HepG2 (cell line): Measurements from ENCODE around the gene HSF2BP. TPM values are rescaled to one million over a fixed set of nuclear protein-coding genes. Genes with fewer than 3 reads are reported as not detected.

Experiments used
- ATAC-seq: fragments of 200-7000 bp; cut with Tn5 transposase; 3 replicates; pipeline ENCODE4 v1.9.1; 2020; ENCODE audit warnings: mild to moderate bottlenecking, moderate library complexity
- BruUV-seq: library from RNA; stranded (reverse); fragments of 400-500 nt; replicated peaks from 2 replicates; lab custom pipeline; 2021; lab: Mats Ljungman, UMichigan
- CTCF ChIA-PET: fragments of 300-600 bp; formaldehyde crosslinking; extraction: SDS; loops from one replicate; lab custom pipeline; 2021; ENCODE audit warnings: low total read pairs, inconsistent platforms, low intra/inter-chr PET ratio; lab: Yijun Ruan, JAX
- POLR2A ChIA-PET: fragments of 350-600 bp; sonication (Branson Sonifier 250); formaldehyde crosslinking; loops from one replicate; lab custom pipeline; 2020; ENCODE audit warnings: antibody characterized with exemption, inconsistent platforms; lab: Yijun Ruan, JAX
- DNase-seq: peaks from one replicate; pipeline ENCODE4 v3.0.0-alpha.2; 2015; ENCODE audit warnings: low spot score
- FAIRE-seq: peaks from 3 replicates; lab custom pipeline; 2011; peaks lifted over from hg19 to GRCh38; lab: Jason Lieb, UNC
- H2AFZ ChIP-seq: one replicate; pipeline ENCODE4 v1.6.1; 2011; ENCODE audit warnings: low read length, inconsistent platforms
- H3K27ac ChIP-seq: fragments of 300-600 bp; 3 replicates; pipeline ENCODE4 v1.8.0; 2011; ENCODE audit warnings: mixed run types, mild to moderate bottlenecking, mixed read lengths, low read length, inconsistent platforms; ENCODE audit not compliant: insufficient read depth; ENCODE audit errors: extremely low read length
- H3K27me3 ChIP-seq, 2 experiments: fragments of 200-600 bp in 1 of 2; 2 replicates in 1 of 2; 3 replicates in 1 of 2; pipeline versions ENCODE4 v1.6.0 to v1.8.0; 2011; ENCODE audit warnings: low read length in 2 of 2, mild to moderate bottlenecking in 2 of 2, moderate library complexity in 2 of 2, inconsistent platforms in 1 of 2; ENCODE audit not compliant: insufficient read depth in 2 of 2, control insufficient read depth in 1 of 2
- H3K36me3 ChIP-seq, 2 experiments: fragments of 200-600 bp in 1 of 2; replicated peaks in 1 of 2; 2 replicates in 1 of 2; 3 replicates in 1 of 2; pipeline versions ENCODE4 v1.5.1 to v1.8.0; 2011; ENCODE audit warnings: low read length in 2 of 2, inconsistent platforms in 1 of 2; ENCODE audit not compliant: insufficient read depth in 2 of 2, control insufficient read depth in 1 of 2
- H3K4me1 ChIP-seq: 2 replicates; pipeline ENCODE4 v1.5.1; 2012; ENCODE audit warnings: low read length, inconsistent platforms; ENCODE audit not compliant: insufficient read depth
- H3K4me2 ChIP-seq: 2 replicates; pipeline ENCODE4 v1.6.0; 2011; ENCODE audit warnings: low read depth, low read length, inconsistent platforms
- H3K4me3 ChIP-seq, 3 experiments: fragments of 200-600 bp in 1 of 3; sonication (generic), shearing (Covaris generic) in 1 of 3; replicated peaks in 1 of 3; 2 replicates each; pipeline ENCODE4 v1.5.1; 2011 to 2016; ENCODE audit warnings: low read length in 3 of 3, inconsistent platforms in 2 of 3, low read depth in 2 of 3, mild to moderate bottlenecking in 2 of 3, control low read depth in 1 of 3, mixed read lengths in 1 of 3; ENCODE audit not compliant: insufficient read depth in 1 of 3
- H3K79me2 ChIP-seq: one replicate; pipeline ENCODE4 v1.6.1; 2011; ENCODE audit warnings: low read length, inconsistent platforms; ENCODE audit not compliant: insufficient read depth
- H3K9ac ChIP-seq: 2 replicates; pipeline ENCODE4 v1.6.0; 2011; ENCODE audit warnings: mild to moderate bottlenecking, low read depth, low read length, inconsistent platforms; ENCODE audit not compliant: insufficient read depth
- H3K9me3 ChIP-seq: 2 replicates; pipeline ENCODE4 v1.5.1; 2012; ENCODE audit warnings: mild to moderate bottlenecking, low read length
- H4K20me1 ChIP-seq: 2 replicates; pipeline ENCODE4 v1.6.0; 2011; ENCODE audit warnings: inconsistent platforms, mild to moderate bottlenecking, low read length, moderate library complexity; ENCODE audit not compliant: insufficient read depth
- AGO2 ChIP-seq: fragments of 200-400 bp; formaldehyde crosslinking; optimal IDR thresholded peaks from 2 replicates; pipeline ENCODE3; 2017; ENCODE audit warnings: mild to moderate bottlenecking, low read depth, low read length, moderate library complexity
- CREBL2 ChIP-seq: sonication (generic); formaldehyde crosslinking; IDR thresholded peaks from 2 replicates; pipeline ENCODE4 v1.8.1; 2023; ENCODE audit warnings: missing genetic modification reagents, mild to moderate bottlenecking, borderline replicate concordance
- FOXC1 ChIP-seq: sonication (generic); formaldehyde crosslinking; IDR thresholded peaks from 2 replicates; pipeline ENCODE4 v1.8.0; 2022; ENCODE audit warnings: mild to moderate bottlenecking, missing genetic modification reagents, borderline replicate concordance
- HOXA5 ChIP-seq: sonication (generic); formaldehyde crosslinking; IDR thresholded peaks from 2 replicates; pipeline ENCODE4 v1.4.0; 2020; ENCODE audit warnings: missing genetic modification reagents
- MBNL3 ChIP-seq: fragments of 250-450 bp; sonication (Bioruptor Pico); conservative IDR thresholded peaks from 2 replicates; pipeline ENCODE4 v1.8.0; 2022; ENCODE audit warnings: mild to moderate bottlenecking, inconsistent platforms
- WIZ ChIP-seq: sonication (generic); formaldehyde crosslinking; IDR thresholded peaks from 2 replicates; pipeline ENCODE4 v1.5.1; 2020; ENCODE audit warnings: mild to moderate bottlenecking, missing genetic modification reagents
- ZNF615 ChIP-seq: sonication (generic); formaldehyde crosslinking; IDR thresholded peaks from 2 replicates; pipeline ENCODE4 v1.5.0; 2020; ENCODE audit warnings: mild to moderate bottlenecking, missing genetic modification reagents, borderline replicate concordance
- WGBS: methylation state at CpG from one replicate; pipeline ENCODE4 v1.1.6; 2017; ENCODE audit warnings: low lambda C conversion rate; 5-methylcytosine and 5-hydroxymethylcytosine counted together
- in situ Hi-C: cut with HindIII; loops from 2 replicates; pipeline ENCODE4 v1.10.0; 2017; ENCODE audit warnings: low pct_unique_long_range_greater_than_20kb; ENCODE audit not compliant: extremely low pct_ligation_motif_present
- intact Hi-C: fragments of 100-400 bp; cut with micrococcal nuclease; formaldehyde crosslinking; loops from one replicate; pipeline ENCODE4 v1.10.0; 2022; ENCODE audit not compliant: unreplicated experiment
- polyA plus RNA-seq, 8 experiments: library from polyadenylated mRNA; depleted of rRNA in 3 of 8; stranded (reverse) in 7 of 8; unstranded in 1 of 8; fragments of >200 nt; fragmentation: Illumina TruSeq in 4 of 8; extraction: Trizol in 4 of 8; gene quantifications; 2 replicates each; pipeline versions ENCODE4 v1.2.1 to v1.2.3, GENCODE V29; 2011 to 2016; ENCODE audit warnings: low read depth in 4 of 8, missing spikeins in 1 of 8, mixed read lengths in 1 of 8; ENCODE audit not compliant: insufficient read depth in 1 of 8
- total RNA-seq, 5 experiments: library from RNA; depleted of rRNA; stranded (reverse); fragments of >200 nt; fragmentation: Illumina TruSeq; extraction: Trizol; gene quantifications; 2 replicates each; pipeline ENCODE4 v1.2.3, GENCODE V29; 2016; ENCODE audit warnings: low read depth in 1 of 5
- TF ChIP-seq, protein P1 (sequence below): sonication (generic); formaldehyde crosslinking; conservative IDR thresholded peaks from 2 replicates; pipeline ENCODE4 v1.8.1; 2023; ENCODE audit warnings: missing genetic modification reagents

Gene HSF2BP
- total and polyA plus RNA-seq, 2 of the 13 experiments (the other 11 are each of a cell fraction or from before 2014, with no cell fraction given): 0.67 to 2.2 TPM

- Histone ChIP-seq H3K9me3 (no peaks in the 10 kb centered on the region), H3K79me2 (no peaks in the 10 kb centered on the region), H2AFZ (no peak overlapping the region), H3K4me3 (no peak overlapping the region), H3K27me3 (no peaks in the 10 kb centered on the region), H3K9ac (no peak overlapping the region), H3K4me1 (peaks cover 31% of the 10 kb centered on the region), H3K4me2 (no peak overlapping the region), H3K36me3 (peaks cover 27 to 56% of the 10 kb centered on the region in 2 experiments), H4K20me1 (no peaks in the 10 kb centered on the region), H3K27ac (no peak overlapping the region)
- WGBS: 97% methylated on average over 27 of the region's 27 CpGs
- ATAC-seq: no peak
- no TSS peak for BruUV-seq
- TF ChIP-seq AGO2 (peak; percentile 31), MBNL3 (CRISPR knock-in tag) (no peak), ZNF615 (no peak), HOXA5 (CRISPR knock-in tag) (no peak), FOXC1 (CRISPR knock-in tag) (no peak), WIZ (no peak), CREBL2 (CRISPR knock-in tag) (no peak)
- TF ChIP-seq, protein P1, sequence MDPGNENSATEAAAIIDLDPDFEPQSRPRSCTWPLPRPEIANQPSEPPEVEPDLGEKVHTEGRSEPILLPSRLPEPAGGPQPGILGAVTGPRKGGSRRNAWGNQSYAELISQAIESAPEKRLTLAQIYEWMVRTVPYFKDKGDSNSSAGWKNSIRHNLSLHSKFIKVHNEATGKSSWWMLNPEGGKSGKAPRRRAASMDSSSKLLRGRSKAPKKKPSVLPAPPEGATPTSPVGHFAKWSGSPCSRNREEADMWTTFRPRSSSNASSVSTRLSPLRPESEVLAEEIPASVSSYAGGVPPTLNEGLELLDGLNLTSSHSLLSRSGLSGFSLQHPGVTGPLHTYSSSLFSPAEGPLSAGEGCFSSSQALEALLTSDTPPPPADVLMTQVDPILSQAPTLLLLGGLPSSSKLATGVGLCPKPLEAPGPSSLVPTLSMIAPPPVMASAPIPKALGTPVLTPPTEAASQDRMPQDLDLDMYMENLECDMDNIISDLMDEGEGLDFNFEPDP (CRISPR knock-in tag): no peak
- DNase-seq: no peak
- no peak for FAIRE-seq
- in situ Hi-C loops: no loop called here
- intact Hi-C loops: no loop called here
- ChIA-PET POLR2A (interaction anchor here (2.3 kb wide), 1 partner anchor 34 kb away, joined by 6 read pairs; no protein-coding TSS in a partner anchor), CTCF (no interaction called here)
These were observed 35.3 kb upstream of the HSF2BP start for GRCh38 chr21:43694437-43695079.
